ENCODE data around the gene RPL18.
"Not testable (repeated sequence)": the region's sequence is repeated elsewhere in the genome, so short reads cannot be mapped to it uniquely, and the experiment has no call there.

The RPL18 gene

DNA sequence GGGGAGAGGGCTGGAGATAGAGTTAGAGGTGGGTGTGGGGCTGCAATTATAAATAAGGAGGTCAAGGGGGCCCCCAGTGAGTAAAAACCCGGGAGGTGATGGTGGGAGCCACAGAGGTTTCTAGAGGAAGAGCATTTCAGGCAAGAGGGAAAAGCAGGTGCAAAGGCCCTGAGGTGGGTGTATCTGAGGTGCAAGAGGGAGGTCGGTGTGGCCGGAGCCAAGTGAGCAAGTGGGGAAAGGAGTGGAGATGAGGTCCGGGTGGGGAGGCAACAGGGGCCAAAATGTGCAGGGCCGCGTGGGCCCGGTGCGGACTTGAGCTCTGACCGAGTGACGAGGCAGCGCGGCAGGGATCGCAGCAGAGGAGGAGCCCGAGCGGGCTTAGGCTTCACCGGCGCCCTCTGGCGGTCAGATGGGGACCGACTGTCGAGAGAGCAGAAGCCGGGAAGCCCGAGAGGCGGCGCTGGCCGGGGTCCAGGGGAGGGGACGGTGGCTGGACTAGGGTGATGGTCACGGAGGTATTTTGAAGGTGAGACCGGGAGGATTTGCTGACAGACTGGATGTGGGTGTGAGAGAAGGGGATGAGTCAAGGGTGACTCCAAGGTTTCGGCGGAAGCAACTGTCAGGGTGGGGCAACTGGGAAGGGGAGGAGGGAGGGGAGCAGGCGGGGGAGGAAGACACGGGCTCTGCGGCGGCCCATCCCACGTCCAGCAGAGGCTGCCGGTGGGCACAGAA lies 30.1 kb downstream of the RPL18 start:
- peak; percentile 63 for DNase-seq (ENCODE audit: low spot score)

DNA sequence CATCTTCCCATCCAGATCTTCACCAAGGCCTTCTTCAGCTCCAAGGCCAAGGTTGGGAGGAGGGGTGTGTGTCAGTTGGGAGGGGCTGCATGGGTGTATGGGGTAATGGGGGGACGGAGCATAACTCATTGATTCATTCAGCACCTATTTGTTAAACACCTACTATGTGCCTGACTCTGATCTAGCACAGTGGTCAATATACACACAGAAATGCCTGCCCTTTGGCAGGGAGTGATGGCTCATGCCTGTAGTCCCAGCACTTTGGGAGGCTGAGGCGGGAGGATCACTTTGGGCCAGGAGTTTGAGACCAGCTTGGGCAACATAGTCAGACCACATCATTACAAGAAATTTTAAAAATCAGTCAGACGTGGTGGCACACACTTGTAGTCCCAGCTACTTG lies 31.6 kb downstream of the RPL18 start:
- no peak for DNase-seq (ENCODE audit: low spot score)

DNA sequence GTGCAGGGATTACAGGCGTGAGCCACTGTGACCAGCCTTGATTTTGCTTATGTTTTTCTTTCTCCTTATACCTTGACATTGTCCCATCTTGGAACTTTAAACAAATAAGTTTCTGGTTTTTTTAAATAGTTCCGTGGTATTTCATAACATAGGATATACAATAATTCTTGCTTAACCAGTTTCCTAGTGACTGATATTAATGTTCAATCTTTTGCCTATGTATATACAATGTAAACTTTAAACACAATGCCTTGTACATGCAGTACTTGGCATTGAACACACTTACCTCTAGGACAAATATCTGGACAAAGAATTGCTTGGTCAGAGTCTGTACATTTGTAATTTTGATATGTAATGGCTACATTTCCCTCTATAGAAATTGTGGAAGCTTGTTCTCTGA lies 36.8 kb downstream of the RPL18 start:
- DNase-seq (ENCODE audit: low spot score) = no peak

DNA sequence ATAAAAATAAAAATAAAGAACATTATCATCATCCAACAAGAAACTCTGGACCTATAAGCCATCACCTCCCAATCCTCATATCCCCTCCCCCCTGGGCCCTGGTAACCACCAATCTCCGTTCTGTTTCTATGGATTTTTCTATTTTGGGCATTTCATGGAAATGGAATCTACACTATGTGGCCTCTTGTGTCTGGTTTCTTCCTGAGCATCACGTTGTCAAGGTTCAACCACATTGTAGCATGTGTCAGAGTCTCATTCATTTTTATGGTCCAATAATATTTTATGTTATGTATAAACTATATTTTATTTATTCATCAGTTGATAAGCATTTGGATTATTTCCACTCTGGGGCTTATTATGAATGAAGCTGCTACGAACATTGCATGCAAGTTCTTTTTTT lies 40.1 kb downstream of the RPL18 start:
- no peak for DNase-seq (ENCODE audit: low spot score)

DNA sequence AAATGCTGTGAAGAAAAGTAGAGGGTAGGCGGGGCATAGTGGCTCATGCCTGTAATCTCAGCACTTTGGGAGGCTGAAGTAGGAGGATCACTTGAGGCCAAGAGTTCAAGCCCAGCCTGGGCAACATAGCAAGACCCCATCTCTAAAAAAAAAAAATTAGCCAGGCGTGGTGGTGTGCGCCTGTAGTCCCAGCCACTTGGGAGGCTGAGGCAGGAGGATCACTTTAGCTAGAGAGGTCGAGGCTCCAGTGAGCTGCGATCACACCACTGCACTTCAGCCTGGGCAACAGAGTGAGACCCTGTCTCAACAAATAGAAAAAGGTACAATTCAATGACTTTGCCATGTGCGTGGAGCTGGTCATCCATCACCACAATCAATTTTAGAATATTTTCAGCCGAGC lies 41.1 kb downstream of the RPL18 start:
- not testable (repeated sequence) for DNase-seq (ENCODE audit: low spot score)

DNA sequence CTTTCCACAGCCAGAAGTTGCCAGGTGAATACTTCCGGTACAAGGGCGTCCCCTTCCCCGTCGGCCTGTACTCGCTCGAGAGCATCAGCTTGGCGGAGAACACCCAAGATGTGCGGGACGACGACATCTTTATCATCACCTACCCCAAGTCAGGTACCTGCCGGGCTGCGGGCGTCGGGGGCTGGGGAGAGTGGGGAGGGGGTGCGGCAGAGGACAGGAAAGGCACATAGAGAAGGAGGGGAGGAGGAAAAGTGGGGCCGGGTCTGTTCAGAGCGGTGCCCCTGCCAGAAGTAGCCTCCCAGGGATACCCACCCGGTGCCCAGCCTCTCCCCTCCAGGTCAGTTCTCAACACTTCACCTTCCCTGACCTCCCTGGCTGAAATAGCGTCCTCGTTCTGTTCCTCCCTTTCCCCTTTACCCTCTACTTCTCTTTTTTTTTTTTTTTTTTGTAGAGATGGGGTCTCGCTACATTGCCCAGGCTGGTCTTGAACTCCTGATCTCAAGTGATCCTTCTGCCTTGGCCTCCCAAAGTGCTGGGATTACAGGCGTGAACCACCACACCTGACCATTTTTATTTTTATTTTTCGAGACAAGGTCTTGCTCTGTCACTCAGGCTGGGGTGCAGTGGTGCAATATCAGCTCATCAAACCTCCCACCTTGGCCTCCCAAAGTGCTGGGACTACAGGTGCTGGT lies 42.9 kb downstream of the RPL18 start:
- no peak for DNase-seq (ENCODE audit: low spot score)

DNA sequence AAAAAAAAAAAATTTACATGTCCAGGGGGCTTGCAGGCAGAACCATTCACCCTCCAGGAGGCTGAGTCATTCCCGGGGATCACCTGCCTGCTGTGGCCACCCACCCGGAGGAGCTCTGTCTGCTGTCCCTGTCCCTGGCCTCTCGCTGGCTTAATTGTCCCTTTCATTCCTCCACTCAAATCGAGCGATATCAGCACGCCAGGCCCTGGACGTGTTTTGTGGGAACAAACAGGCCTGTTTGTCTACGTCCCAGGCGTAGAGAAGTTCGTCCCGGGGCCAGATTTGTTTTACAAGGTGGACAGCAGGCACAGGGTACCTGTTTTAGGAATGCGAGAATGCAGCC lies 45.8 kb downstream of the RPL18 start:
- no peak for DNase-seq (ENCODE audit: low spot score)

DNA sequence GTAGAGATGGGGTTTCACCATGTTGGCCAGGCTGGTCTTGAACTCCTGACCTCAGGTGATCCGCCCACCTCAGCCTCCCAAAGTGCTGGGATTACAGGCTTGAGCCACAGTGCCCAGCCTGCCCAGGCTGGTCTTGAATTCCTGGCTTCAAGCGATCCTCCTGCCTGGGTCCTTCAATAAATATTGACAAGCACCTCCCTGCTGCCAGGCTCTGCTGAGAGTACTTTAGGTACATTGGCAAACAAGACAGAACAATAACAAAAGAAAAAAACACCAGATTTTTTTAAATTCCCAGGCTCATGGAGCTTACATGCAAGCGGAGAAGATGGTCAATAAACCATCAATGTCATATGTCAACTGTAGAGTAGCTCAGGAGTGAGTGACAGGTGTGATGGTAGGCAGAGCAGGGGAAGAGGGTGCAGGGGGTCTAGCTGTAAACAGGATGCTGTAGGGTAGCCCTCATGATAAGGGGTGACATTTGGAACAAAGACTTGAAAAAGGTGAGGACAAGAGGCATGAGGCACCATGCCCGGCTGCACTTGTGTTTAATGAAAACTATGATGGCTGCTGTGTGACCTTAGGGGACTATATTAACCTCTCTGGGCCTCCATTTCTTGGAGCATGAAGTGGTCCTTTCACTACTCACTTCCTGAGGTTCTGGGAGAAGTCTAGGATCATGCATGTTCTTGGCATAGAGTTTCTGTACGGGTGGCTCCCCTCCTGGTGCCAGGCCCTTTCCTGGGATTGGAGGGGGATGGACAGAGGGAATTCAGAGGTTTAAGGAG lies 47.4 kb downstream of the RPL18 start:
- no peak for DNase-seq (ENCODE audit: low spot score)

DNA sequence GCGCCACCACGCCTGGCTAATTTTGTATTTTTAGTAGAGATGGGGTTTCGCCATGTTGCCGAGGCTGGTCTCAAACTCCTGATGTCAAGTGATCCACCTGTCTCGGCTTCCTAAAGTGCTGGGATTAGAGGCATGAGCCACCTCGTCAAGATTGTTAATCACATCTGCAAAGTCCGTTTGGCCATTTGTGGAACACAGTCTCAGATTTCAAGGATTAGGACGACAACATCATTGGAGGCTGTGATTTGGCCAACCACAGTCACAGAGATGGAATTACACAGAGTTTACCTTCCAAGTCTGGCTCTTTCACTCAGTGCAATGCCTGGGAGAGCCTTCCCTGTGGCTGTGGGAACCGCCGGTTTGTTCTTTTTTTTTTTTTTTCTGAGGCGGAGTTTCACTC lies 49.2 kb downstream of the RPL18 start:
- no peak for DNase-seq (ENCODE audit: low spot score)

DNA sequence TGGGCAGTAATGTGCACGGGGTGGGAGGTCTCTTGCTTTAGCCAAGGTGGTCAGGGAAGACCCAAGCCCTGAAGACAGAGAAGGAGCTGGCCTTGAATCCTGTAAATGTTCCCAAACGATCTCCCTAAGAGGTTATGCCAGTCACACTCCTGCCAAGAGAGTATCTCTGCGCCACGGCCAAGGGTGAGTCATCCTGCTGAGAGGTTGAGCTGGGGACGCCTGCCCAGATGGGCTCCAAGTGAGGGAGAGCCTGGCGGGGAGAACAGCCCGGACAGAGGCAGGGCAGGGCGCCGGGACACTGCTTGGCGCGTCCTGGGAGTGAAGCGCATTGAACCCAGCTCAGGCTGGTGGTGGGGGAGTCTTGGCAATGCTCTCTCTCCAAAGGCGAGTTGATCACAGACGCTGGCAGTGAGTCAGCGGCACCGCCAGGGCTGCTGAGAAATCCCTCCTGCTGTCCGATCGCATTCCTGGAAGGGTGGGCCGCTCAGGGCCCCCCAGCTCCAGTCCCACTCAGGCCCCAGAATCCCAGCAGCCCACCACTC lies 50.6 kb downstream of the RPL18 start:
- DNase-seq (ENCODE audit: low spot score) = peak; percentile 6

Data from putamen (tissue), 1 donor.